Mesenteric fat pad (tissue), 1 donor: Measurements from ENCODE around the gene FAM163B. TPM values are rescaled to one million over a fixed set of nuclear protein-coding genes. Genes with fewer than 3 reads are reported as not detected.
"Not testable (repeated sequence)": the region's sequence is repeated elsewhere in the genome, so short reads cannot be mapped to it uniquely, and the experiment has no call there.

Experiments
- DNase-seq: peaks from one replicate; pipeline ENCODE4 v3.0.0-alpha.2; 2020; ENCODE audit warnings: low spot score
- total RNA-seq: library from RNA; stranded (reverse); fragmentation: NEBNext Ultra II Directional; extraction: Animal tissue kit (Norgen Biotek cat#: 25700); gene quantifications from one replicate; pipeline ENCODE4 v1.2.1, GENCODE V29; 2021
- donor health status: DM: yes; HTN: yes; CAD: no.

Gene FAM163B
- total RNA-seq, 1 donor from 2014 or later, result not detected

DNA sequence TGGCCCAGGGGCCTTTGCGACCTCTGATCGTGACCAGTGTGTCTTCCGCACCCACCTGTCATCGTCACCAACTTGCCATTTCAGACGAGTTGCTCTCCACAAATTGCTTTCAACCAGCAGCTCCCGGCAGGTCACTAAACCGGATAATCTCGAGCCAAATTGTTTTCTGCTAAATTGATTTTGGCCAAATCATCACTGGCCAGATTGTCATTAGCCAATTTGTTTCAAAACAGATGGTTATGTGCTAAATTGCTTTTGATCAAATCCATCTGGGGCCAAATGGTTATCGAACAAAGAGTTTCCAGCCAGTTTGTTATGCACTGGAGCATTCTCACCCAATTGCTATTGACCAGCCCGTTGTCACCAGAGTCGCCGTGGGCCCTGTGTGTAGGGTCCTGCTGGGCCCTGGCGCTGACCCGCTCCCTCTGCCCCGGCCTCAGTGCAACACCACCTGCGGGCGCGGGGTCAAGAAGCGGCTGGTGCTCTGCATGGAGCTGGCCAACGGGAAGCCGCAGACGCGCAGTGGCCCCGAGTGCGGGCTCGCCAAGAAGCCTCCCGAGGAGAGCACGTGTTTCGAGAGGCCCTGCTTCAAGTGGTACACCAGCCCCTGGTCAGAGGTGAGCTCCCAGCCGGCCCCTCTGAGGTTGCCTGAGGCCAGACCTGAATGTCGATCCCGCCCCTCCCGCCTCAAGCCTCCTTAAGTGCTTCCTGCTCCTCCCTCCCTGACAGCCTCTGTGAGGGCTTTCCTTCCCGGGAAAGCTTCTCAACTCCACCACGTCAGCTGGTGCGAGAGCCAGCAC, 39.1 kb downstream of the FAM163B start:
- DNase-seq, result no peak

DNA sequence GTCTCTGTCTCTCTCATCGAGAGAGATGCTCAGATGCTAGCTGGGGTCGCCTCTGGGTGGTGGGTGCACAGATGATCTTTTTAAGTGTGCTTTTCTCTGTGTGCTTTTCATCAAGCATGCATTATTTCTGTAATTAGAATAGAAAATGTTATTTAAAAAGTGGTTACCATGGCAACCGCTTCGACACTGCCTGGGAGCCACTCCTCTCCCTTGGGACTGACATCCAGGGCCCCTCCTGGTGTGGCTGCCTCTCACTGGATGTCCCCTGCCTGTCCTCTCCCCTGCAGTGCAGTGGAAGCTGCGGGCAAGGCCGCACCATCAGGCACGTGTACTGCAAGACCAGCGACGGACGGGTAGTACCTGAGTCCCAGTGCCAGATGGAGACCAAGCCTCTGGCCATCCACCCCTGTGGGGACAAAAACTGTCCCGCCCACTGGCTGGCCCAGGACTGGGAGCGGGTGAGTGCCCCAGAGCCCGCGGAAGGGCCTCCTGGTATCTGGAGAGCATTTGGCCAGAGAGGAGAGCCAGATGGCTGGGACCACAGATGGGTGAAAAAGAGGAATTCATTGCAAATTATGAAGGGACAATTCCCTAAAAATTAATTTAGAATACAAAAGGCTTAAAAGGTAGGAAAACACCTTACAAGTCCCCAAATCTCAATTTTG, 39.9 kb downstream of the FAM163B start:
- DNase-seq, result no peak

DNA sequence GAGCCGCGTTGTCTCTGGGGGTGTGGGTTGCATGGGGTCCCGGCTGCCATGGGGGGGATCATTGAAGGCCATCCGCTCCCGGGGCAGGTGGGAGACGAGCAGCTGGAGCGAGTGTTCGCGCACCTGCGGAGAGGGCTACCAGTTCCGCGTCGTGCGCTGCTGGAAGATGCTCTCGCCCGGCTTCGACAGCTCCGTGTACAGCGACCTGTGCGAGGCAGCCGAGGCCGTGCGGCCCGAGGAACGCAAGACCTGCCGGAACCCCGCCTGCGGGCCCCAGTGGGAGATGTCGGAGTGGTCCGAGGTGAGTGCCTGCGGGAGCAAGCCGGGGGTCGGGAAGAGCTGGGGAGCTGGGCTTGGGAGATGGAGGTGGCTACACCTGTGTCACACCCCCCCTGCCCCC, 41.0 kb downstream of the FAM163B start:
- no peak for DNase-seq

DNA sequence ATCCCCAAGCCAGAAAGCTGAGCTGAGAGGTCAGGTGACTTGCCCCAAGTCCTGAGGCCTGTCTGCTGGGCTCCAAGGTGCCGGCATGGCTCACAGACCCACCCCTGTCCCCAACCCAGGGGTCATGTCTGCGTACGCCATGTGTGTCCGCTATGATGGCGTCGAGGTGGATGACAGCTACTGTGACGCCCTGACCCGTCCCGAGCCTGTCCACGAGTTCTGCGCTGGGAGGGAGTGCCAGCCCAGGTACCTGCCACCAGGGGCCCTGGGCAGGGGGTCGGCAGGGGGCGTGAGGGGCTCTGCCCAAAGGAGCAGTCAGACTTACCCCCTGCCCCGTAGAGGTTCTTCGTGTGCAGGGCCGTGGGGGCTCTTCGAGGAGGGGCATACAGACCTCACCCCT, 42.4 kb downstream of the FAM163B start:
- no peak for DNase-seq

- no peak for DNase-seq
These were observed 42.8 kb downstream of the FAM163B start for GRCh38 chr9:133566382-133566781.

DNA sequence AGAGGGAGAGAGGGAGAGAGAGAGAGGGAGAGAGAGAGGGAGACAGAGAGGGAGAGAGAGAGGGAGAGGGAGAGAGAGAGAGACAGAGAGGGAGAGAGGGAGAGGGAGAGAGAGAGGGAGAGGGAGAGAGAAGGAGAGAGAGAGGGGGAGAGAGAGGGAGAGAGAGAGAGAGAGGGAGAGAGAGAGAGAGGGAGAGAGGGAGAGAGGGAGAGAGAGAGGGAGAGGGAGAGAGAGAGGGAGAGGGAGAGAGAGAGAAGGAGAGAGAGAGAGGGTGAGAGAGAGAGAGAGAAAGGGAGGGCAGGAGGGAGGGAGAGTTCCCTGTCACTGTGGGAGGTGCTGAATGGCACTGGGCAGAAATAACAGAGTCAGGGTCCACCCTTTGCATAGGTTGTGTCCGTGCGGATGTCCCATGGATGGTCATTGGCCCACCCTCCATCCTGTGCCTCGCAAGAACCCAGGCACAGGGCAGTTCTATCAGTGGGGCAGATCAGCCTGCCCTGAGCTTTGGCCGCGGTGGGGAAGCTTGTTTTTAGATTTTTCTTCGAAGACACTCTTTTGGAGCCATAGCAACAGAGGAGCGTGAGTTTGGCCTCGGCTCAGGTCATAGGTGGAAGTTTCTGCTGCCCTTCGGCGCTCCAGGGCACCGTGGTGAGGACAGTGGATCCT, 44.6 kb downstream of the FAM163B start:
- DNase-seq, result no peak

DNA sequence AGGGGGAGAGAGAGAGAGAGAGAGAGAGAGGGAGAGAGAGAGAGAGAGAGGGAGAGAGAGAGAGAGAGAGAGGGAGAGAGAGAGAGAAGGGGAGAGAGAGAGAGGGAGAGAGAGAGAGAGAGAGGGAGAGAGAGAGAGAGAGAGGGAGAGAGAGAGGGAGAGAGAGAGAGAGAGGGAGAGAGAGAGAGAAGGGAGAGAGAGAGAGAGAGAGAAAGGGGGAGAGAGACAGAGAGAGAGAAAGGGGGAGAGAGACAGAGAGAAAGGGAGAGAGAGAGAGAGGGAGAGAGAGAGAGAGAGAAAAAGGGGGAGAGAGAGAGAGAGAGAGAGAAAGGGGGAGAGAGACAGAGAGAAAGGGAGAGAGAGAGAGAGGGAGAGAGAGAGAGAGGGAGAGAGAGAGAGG, 45.4 kb downstream of the FAM163B start:
- not testable (repeated sequence) for DNase-seq

- no peak for DNase-seq
These were observed 45.8 kb downstream of the FAM163B start for GRCh38 chr9:133563291-133563796.

- DNase-seq, result no peak
These were observed 46.4 kb downstream of the FAM163B start for GRCh38 chr9:133562611-133563290.

GRCh38 chr9:133561976-133562554, 47.1 kb downstream of the FAM163B start:
- DNase-seq, result no peak

DNA sequence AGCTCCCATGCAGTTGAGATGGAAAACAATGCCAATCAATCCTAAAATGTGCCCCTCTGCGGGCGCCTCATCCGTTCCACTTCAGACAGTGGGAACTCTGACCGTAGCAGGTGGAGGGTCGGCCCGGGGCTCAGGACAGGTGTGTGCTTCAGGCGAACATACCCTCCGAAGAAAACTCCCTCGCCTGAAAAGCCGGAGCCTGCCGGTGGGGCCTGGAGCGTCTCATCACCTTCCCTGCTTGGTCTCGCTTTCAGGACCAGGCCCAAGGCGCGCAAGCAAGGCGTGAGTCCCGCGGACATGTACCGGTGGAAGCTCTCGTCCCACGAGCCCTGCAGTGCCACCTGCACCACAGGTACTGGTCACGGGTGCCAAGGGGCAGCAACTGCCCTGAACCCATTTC, 48.2 kb downstream of the FAM163B start:
- no peak for DNase-seq

GRCh38 chr9:133560311-133560710, 48.9 kb downstream of the FAM163B start:
- DNase-seq, result no peak

GRCh38 chr9:133558191-133559126, 50.7 kb downstream of the FAM163B start:
- DNase-seq, result no peak

GRCh38 chr9:133557581-133557980, 51.6 kb downstream of the FAM163B start:
- DNase-seq, result no peak

DNA sequence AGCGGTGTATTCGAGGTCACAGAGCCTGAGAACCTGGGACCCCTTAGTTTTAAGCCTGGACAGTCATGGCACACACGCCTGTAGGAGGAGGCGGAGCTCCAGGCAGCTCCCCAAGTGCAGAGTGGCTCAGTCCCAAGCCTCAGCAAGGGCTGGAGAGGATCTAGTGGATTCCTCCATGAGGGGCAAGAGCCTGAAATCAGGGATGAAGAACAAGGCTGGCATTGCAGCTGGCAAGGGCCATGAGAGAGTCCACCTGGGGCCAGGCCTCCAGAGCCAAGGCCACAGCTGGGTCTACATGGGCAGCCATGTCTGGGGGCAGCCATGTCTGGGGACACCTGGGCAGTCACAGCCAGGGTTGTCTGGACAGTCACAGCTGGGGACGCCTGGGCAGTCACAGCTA, 52.8 kb downstream of the FAM163B start:
- DNase-seq, result no peak

DNA sequence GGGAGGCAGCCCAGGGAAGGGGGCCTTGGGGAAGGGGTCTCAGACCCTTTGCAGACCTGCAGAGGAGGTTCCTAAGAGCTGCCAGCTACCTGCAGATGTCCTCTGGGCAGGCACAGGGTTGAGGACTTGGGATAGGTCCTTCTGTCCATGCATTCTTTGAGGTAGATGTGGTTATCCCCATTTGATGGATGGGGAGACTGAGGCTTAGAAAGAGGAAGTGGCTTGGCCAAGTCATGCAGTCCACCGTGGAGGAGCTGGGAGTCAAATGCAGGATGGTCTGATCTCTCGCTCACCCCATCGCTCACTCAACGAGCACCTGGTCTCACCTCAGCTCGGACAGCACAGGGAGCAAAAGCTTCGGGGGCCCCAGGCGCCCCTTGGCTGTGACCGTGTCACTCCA, 54.5 kb downstream of the FAM163B start:
- no peak for DNase-seq

DNA sequence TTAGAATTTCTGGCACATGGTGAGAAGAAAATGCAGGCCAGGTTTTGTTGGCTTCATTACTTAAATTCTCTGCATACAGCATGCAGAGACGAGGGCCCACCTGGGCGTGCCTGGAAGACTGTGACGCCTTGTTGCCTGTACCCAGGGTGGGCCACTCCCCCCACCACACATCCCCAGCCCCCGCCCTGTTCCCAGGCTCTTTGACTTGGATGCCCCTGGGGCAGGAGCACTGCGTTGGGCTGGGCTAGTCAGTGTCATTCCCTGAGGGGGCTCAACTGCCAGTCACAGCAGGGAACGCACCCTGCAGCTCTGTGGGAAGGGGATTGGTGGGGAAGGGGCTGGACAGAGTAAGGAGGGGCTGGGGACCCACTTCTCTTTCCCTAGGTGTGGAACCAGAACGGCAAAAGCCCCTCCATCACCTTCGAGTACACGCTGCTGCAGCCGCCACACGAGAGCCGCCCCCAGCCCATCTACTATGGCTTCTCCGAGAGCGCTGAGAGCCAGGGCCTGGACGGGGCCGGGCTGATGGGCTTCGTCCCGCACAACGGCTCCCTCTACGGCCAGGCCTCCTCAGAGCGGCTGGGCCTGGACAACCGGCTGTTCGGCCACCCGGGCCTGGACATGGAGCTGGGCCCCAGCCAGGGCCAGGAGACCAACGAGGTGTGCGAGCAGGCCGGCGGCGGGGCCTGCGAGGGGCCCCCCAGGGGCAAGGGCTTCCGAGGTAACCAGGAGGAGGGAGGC, 55.0 kb downstream of the FAM163B start:
- DNase-seq, result no peak

- DNase-seq, result no peak
These were observed 56.1 kb downstream of the FAM163B start for GRCh38 chr9:133553123-133553522.

- DNase-seq, result no peak
These were observed 57.0 kb downstream of the FAM163B start for GRCh38 chr9:133552236-133552635.
